ENCODE data around the gene RAB10.
A peak's percentile ranks its signal among the peaks of the same experiment; 100 is the strongest.

RAB10 gene

DNA sequence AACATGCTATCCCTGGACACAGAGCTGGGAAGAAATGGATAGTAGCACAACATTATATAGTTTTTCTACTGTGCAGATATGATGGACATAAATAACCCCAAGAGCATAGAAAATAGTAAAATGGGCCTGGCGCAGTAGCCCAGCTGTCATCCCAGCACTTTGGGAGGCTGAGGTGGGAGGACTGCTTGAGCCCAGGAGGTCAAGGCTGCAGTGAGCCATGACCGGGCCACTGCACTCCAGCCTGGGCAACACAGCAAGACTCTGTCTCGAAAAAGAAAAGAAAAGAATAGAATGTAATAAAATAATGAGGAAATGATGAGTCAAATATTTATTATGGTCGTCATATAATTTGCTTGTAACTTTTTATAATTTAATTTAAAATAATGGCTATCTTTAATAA is 131.5 kb downstream of the RAB10 start:
- DNase-seq, result no peak

DNA sequence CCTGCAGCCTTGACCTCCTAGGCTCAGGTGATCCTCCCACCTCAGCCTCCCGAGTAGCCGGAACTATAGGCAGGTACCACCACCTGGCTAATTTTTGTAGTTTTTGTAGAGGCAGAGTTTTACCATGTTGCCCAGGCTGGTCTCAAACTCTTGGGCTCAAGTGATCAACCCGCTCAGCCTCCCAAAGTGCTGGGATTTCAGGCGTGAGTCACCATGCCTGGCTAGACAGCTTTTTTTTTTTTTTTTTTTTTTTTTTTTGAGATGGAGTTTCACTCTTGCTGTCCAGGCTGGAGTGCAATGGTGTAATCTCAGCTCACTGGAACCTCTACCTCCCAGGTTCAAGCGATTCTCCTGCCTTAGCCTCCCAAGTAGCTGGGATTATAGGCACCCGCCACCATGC is 132.7 kb downstream of the RAB10 start:
- peak; percentile 16 for DNase-seq

DNA sequence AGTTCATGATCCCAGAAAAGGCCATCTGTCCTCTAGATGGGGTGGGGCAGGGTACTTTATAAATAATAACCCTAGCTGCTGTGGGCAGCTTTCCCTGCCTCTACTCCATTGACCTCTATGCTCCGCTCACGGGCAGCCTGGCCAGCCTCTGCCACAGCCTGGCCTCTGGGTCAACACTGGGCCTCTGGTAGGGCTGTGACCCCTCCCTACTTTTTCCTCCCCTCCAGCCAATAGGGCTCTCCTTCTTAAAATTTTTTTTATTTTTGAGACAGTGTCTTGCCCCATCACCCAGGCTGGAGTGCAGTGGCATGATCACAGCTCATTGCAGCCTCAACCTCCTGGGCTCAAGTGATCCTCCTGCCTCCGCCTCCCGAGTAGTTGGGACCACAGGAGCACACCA is 134.9 kb downstream of the RAB10 start:
- no peak for DNase-seq

DNA sequence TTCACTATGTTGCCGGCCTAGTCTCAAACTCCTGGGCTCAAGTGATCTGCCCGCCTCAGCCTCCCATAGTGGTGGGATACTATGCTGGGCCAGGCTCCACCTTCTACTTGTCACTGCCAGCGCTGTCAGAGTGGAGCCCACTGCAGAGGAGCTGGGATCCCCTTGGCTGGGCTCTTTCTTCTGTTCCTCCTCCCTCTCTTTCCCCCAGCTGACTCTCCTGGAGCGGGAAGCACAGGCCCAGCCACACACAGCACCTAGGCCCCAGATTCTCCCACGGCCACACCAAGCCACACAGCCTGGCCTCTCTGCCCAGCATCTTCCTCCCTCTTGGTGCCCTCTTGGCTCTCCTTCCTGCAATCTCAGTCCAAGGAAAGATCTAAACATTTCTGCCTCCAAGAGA is 135.3 kb downstream of the RAB10 start:
- no peak for DNase-seq

DNA sequence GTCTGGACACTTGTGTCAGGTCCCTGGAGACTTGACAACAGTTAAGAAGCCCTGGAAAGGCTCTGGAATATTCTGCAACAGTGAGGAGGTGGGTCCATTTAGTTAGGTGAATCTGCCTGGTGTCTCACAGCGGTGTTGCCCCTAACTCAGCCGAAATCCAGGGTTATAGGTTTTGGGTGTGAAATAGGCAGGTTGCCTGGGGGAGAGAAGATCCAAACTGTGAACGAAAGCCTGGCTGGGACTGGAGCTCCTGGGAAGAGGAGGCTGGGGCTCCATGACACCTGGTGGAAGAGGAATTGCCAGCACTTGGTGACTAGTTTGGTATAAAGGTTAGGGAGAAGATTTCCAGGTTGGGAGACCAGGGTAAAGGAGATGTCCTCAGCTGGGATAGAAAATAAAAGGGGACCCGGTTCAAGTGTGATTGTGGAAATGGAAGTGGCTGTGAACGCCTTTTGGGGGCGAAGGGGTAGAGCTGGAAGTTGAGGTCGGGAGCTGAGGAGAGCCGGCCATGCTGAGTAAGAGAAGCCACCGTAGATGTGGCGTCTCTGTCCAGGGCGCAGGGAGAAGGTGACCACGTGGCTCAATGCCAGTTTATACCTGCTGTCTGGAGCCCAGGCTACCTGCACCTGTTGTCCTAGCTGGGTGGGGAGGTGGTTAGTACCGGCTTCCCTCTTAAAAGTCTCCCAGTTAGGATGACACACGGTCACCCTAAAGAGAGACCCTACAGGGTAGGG is 136.0 kb downstream of the RAB10 start:
- DNase-seq, result no peak

DNA sequence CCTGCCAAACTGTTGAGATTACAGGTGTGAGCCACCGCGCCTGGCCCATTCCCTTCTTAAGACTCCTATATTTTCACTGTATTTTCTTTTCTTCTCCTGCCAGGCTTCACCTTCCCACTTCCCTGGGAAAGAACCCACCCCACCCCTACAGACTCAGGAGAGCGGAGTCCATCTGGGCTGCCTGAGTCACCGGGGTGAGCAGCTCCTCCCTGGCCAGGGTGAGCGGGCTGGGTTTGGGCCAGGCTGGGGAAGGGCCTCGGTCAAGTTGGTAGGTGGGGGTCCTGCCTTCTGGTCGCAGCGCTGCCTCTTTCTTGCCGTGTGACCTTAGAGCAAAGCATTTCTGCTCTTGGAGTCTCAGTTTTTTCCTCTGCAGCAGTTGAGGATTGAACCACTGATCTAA is 136.9 kb downstream of the RAB10 start:
- DNase-seq, result no peak

DNA sequence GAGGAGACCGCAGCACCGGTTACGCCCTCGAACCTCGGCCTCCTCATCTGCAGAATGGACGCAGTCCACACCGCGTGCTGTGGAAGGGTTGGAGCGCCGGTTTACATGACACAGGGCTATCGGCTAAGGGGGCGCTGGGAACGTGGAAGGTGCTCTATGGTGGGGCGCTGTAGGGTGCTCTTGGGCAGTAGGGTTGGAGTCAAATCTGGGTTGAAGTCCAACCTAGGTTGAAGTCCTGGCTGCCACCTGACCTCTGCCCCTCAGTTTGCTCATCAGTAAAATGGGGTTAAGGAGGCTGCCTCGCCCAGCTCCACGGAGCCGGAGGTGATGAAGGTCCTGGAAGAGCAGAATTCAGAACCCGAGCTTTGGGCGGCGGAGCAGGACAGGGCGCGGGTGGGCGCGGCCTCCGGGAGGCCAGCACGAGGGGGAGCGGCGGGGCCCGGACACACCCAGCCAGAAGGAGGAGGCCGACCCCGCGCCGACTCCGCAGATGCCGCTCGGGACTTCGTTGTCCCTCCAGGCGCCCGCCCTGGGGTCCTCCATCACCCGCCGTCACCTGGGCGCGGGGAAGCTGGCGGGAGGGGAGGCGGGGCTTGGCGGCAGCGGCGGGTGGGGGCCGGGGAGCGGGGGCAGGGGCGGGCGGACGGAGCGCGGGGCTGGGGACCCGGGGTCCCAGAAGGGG is 138.4 kb downstream of the RAB10 start:
- peak; percentile 18 for DNase-seq

DNA sequence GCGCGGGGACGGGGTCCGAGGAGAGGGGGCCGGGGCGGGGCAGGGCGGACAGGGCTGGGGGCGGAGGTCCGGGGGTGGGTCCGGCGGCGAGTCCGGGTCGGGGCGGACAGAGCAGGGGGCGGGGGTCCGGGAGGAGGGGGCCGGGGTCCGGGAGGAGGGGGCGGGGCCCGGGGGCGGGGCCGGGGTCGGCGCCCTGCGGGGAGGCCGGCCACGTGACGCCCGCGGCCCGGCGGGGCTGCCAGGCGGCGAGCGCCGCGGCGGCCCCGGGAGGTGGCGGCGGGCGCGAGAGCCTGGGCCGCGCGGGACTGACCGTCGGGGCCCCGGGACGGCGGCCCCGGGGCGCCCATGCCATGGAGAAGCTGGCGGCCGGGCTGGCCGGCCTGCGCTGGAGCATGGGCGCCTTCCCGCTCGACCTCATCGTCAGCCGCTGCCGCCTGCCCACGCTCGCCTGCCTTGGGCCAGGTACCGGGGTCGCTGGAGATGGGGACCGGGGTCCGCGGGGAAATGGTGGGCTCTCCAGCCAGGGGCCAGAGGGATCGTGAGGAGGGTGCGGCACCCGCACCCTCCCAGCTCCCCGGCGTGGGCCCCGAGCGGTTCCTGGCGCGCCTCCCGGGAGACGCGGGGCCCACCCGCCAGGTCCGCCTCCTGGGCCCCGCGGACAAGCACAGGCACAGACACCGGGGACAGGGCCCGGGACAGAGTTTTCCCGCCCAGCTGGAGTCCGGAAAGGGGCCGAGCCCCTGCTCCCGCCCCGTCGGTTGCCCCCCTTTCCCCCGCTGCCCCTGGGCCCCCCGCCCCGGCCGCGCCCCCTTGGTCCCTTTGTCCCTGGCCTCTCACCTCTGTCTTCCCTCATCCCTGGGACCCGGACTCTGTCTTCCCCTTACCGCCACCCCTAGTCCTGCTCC is 139.2 kb downstream of the RAB10 start, which contains the start of gene GAREM2:
TSS of gene GAREM2 (plus strand) at position 218 of the 905 bp plus-strand sequence. CDS start at position 351, 133 bp downstream.
- peak; percentile 38 for DNase-seq

DNA sequence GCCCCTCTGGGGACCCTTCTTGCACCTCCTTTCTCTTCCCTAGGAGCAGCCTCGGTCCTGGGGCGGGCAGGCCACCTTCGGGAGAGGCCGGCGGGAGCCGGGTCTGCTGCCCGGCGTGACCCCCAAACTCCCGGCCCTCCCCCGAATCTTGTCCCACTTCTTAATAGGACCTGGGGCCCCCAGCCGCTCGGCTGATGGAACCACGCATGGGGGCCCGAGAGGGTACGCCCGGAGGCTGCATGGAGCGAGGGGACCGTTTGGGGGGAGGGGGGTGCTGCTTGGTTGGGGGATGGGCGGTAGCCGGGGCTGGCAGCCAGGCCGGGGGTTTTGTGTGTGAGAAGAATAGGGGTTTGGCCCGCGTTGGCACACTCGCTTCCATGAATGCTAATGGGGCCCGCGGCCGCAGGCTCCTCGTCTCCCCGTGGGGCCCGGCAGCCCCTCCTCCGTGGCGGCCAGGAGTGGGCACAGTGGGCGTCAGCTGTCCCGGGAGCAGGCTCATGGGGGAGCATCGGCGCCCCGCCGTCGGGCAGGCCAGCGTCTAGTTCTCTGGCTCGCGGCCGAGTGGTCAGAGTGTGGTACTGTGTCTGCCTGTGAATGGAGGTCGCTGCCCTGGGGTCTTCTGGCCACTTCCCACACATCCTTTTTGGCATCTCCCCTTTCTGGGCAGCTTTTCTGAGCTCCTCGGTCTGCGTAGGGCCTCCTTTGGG is 140.0 kb downstream of the RAB10 start:
- DNase-seq, result peak; percentile 33

DNA sequence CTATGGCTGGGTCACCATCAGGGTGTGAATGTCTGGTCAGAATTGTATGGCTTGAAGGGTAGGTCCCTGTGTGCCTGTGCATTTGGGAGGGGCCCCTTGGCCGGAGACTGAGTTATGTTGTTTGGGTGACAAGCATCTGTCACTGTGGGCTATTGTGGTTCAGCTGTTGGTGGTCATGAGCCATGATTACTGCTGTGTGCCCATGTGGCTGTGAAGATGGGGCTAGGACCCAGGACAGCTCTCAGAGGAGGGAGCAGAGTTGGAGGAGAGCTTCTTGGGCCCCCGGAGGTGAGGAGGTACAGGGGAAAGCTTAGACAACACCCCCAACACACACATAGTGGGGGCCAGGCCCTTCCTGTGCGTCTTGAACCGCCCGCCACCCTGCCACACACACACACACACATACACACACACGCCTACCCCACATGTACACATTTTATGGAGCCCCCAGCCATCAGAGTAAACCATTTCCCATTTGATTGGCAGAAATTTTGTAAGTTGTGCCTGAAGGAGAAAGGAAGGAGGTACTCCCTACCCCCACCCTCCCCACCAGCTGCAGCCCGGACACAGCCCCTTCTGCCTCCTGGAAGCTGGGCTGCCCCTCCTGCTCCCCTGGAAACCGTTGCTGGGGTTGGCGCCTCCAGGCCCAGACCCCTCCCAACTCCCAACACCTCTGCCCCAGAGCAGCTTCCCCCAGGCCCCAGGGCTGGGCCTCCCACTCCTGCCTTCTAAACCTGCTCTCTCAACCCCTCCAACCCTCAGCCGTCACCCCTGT is 141.0 kb downstream of the RAB10 start:
- DNase-seq, result no peak

DNA sequence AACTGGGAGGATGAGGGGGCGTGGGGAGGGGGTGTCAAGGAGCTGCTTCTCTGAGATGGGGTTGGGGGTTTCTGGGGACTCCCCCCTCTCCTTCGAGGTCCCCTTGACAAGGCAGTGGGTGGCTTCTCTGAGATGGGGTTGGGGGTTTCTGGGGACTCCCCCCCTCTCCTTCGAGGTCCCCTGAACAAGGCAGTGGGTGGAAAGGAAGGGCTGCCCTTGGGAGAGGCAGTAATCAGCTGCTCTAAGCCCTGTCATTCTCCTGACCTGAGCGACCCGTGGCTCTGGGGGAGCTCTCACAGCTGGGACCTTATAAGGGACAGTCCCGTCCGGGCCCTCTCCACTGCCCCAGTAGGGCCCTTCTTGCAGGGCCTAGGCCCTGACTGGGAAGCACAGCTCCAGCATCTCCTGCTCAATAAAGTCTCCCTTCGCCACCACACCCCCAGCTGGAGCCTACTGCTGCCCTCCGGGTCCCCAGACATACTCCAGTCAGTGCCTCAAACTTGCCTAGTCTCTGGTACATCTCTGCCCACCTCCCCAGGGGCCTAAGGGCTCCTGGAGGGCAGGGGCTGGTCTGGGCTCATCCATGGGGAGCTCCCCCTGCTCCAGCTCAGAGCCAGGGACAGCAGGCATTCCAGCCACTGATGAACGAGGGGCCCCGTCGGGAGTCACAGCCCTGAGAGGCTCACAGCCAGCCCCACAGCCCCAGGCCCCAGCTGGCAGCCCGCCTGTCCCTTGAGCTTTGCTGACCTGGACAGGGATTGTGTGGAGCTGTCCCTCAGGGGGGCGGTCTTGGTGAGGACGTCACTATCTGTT is 141.8 kb downstream of the RAB10 start:
- no peak for DNase-seq

DNA sequence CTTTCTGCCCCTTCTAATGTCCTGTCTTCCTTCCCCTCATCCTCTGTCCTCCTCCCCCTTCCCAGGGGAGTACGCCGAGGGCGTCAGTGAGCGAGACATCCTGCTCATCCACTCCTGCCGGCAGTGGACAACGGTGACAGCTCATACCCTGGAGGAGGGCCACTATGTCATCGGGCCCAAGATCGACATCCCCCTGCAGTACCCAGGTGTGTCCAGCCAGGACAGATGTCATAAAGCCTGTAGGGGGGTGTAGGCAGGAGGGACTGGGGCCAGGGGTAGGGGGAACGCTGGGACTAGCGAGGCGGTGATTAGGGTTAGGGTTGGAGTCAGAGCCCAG is 142.4 kb downstream of the RAB10 start:
- DNase-seq, result no peak

DNA sequence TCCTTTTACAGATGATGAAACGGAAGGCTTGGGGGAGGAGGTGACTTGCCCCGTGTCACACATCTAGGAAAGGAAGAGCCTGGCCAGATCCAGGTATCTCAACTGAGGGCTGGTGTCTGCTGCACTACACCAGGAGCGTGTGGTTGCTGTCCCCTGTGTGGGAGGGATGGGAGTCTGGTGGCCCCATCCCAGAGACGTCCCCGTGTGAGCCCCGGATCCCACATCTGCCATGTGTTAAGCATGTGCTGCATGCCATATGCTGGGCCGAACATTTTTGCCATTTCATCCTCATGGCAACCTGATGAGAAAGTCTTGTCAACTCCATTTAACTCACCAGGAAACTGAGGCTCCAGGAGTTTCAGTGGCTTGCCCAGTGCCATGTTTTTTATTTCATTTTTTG is 143.2 kb downstream of the RAB10 start:
- no peak for DNase-seq

DNA sequence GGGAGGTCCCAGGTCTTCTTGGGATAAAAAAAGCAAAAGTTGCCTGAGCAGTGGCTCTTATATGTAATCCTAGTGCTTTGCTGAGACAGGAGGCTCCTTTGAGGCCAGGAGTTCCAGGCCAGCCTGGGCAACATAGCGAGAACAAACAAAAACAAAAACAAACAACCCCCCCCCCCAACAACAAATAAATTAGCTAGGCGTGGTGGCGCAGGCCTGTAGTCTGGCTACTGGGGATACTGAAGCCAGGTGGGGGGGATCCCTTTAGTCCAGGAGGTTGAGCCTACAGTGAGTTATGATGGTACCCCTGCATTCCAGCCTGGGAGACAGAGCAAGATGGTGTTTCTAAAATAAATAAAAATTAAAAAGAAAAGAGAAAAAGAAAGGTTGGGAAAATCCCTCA is 144.4 kb downstream of the RAB10 start:
- DNase-seq, result no peak

DNA sequence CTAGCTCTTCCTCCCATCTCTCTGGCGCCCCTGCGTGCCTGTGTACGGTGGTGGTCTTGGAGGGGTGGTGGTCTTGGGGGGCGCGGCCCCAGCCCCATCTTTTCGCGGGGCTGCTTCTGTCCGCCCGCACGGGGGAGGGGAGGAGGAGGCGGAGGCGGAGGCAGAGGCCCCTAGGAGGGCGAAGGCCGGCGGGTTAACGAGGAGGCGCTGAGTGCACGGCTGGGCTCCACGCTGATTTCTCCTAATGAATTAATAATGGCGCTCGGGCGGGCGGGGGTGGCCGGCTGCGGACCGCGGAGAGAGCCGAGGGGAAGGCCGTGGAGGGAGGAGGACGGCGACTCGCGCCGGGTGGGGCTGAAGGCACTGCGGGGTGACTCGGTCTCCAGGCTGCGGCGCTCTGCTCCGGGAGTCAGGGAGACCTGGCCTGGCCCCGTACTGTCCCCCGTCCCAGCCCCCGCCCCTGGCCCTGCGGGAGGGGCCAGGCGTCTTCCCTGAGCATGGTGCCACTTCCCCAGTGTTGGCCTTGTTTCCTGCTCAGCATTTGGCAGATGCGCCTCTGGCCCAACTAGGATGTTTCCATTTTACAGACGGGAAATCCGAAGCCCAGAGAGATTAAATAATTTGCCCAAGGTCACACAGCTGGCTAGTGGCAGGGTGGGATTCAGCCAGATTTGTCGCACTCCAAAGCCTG is 145.0 kb downstream of the RAB10 start:
- DNase-seq, result peak; percentile 77

DNA sequence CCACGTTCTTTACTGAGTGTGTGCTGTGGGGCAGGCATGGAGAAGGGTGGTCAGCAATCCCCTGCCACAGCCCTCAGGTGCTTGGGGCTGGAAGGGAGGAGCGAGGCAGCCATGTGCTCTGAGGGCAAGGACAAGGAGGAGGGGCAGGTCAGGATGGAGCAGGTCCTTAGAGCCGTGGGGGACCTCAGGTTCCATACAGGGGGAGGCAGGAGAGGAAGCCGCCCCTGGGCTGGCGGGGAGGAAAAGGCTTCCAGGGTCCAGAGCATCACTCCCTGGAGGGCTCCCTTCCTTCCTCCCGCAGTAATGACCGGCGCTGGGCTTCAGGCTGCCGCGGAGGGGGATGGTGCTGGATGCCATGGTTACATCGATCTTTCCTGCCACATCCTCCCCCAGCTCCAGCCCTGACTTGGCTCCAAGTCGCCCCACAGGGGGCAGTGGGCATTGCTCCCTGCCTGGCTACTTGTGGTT is 145.6 kb downstream of the RAB10 start:
- peak; percentile 57 for DNase-seq

DNA sequence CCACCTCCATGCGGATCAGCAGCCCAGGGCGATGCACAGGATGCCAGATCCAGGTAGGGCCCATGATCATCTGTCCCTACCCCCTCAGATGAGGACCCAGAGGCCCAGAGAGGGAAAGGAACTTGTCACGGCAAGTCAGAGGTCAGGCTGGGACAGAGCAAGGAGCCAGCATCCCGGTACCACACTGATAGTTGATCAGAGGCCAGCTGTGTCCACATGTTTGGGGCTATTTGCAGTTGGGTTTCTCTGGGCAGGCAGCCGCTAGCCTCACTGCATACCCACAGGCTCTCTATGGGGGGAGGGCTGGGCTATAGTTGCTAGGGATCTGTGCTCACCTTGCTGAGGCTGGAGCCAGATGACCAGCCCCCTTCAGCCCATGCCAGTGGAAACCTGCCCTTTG is 148.6 kb downstream of the RAB10 start:
- DNase-seq, result no peak

DNA sequence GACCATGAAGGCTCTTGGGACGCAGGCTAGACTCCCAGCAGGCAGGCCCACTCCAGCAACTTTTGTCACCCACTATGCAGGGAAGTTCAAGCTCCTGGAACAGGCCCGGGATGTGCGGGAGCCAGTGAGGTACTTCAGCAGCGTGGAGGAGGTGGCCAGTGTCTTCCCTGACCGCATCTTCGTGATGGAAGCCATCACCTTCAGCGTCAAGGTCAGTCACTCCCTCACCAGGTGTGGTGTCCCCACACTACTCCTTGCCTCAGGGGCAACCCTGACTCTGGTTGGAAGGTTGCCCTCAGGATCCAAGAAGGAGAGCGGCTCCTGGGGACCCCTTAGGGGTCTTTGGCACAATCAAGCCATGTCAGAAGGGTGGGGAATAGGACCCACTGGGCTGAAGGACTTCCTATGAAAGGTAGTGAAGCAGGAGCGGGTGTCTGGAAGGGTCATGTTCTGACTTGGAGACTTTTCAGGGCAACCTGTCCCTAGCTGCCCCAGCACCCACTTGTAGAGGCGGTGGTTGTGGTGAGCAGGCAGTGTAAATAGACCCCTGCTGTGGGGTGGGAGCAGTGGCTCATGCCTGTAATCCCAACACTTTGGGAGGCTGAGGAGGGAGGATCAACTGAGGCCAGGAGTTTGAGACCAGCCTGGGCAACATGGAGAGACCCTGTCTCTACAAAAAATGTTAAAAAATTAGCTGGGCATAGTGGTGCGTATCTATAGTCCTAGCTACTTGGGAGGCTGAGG is 149.2 kb downstream of the RAB10 start:
- no peak for DNase-seq

DNA sequence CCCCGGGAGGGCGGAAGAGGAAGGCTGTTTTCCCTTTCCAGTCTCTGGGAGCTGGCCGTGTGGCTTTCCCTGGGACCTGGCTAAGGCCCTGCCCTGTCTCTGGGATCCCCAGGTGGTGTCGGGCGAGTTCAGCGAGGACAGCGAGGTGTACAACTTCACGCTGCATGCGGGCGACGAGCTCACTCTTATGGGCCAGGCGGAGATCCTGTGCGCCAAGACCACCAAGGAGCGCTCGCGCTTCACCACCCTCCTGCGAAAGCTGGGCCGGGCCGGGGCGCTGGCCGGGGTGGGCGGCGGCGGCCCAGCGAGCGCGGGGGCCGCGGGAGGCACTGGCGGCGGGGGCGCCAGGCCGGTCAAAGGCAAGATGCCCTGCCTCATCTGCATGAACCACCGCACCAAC is 150.2 kb downstream of the RAB10 start:
- no peak for DNase-seq

Measured in DMS53 (cell line).